Measurements from ENCODE around the gene SYT4. TPM values are rescaled to one million over a fixed set of nuclear protein-coding genes. Genes with fewer than 3 reads are reported as not detected.
A peak's percentile ranks its signal among the peaks of the same experiment; 100 is the strongest.

The SYT4 gene
- total and polyA plus RNA-seq, 11 donors: 17.0 TPM; not detected in 10

DNA sequence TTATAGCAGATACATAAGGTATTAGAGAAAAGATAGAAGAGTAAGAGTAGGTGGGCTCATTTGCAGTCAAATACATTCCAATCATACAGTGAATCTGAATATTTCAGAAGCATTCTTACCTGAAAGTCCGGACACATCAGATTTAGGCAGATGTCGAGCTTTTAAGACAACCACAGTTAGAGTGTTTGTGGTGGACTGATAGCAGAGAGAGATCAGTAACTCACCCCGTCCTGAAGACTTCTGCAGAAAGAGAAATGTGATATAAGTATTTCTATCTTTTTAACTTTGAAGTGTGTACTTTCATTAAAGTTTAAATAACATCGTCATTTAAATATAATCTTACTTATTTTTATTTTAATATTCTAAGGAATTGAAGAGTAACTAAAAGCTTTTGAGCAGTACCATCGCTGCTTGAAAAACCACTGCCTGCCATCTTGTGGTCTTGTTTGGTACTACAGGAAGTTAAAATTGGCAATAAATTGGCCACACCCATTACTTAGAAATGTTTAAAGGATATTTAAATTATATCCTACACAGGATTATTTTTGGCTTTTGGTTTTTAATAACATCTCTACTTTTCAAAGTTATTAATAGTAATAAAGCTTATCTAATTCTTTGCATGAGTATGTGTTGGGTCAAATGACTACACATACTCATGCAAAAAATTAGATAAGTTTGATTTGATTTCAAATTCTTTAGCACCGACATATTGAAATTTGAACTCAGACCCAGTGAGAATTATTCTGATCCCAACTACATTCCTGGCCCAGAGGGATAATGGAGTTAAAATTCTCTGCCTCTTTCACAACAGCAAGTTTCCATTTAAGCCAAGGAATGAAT lies 5.5 kb downstream of the SYT4 start:
- Histone ChIP-seq H3K27ac (no peak overlapping the region), H3K4me1 (no peaks in the 10 kb centered on the region), H3K36me3 (no peaks in the 10 kb centered on the region), H3K4me3 (no peak overlapping the region), H3K27me3 (peaks cover 0 to 3% (median 0%) of the 10 kb centered on the region in 9 donors), H3K9me3 (peaks cover 0 to 3% (median 0%) of the 10 kb centered on the region in 12 donors)
- WGBS, 4 donors: 23 to 26% (median 25%) methylated on average over 6 of the region's 6 CpGs
- intact Hi-C loops (cut with DNase I): loop anchor here (1.0 to 10.0 kb wide), 14 partner anchors 123 to 1217 kb away; no protein-coding TSS in a partner anchor
- no peak for DNase-seq
- no peak for TF ChIP-seq POLR2A (IDR thresholded peaks at IDR 0.05)
- TF ChIP-seq, protein P1, sequence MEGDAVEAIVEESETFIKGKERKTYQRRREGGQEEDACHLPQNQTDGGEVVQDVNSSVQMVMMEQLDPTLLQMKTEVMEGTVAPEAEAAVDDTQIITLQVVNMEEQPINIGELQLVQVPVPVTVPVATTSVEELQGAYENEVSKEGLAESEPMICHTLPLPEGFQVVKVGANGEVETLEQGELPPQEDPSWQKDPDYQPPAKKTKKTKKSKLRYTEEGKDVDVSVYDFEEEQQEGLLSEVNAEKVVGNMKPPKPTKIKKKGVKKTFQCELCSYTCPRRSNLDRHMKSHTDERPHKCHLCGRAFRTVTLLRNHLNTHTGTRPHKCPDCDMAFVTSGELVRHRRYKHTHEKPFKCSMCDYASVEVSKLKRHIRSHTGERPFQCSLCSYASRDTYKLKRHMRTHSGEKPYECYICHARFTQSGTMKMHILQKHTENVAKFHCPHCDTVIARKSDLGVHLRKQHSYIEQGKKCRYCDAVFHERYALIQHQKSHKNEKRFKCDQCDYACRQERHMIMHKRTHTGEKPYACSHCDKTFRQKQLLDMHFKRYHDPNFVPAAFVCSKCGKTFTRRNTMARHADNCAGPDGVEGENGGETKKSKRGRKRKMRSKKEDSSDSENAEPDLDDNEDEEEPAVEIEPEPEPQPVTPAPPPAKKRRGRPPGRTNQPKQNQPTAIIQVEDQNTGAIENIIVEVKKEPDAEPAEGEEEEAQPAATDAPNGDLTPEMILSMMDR (IDR thresholded peaks at IDR 0.05): peak; percentile 66 to 87 (median 78)
- no peak for ATAC-seq

DNA sequence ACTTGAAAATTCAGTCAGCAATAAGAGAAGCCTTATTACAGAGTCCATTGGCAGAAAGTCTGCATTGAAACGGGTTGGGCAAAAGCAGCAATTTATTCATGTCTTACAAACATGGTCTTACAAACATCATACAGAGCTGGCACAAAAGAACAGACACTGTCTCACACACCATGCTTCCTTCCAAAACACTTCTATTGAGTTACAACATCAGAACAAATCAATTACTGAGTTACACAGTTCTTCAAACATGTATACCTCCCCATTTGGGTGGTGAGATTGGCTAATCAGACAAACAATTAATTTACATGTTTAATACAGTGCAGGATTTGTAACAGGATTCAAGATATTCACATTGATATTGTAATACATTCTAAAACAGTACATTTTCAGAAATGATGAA lies 9.5 kb downstream of the SYT4 start:
- TF ChIP-seq POLR2A (IDR thresholded peaks at IDR 0.05): no peak
- TF ChIP-seq, protein P1 (IDR thresholded peaks at IDR 0.05): no peak
- Histone ChIP-seq H3K4me1 (no peaks in the 10 kb centered on the region), H3K27me3 (no peaks in the 10 kb centered on the region), H3K36me3 (no peaks in the 10 kb centered on the region), H3K9me3 (peaks cover 0 to 3% (median 0%) of the 10 kb centered on the region in 12 donors), H3K27ac (no peak overlapping the region), H3K4me3 (no peak overlapping the region)
- 76 to 88% (median 78%) methylated on average over 1 of the region's 1 CpG for WGBS, 4 donors
- DNase-seq (no peak), ATAC-seq (no peak)
- intact Hi-C loops (cut with DNase I): loop anchor here in 3 of 10 donors (5.0 to 10.0 kb wide), 3 partner anchors 673 to 1156 kb away; no protein-coding TSS in a partner anchor

DNA sequence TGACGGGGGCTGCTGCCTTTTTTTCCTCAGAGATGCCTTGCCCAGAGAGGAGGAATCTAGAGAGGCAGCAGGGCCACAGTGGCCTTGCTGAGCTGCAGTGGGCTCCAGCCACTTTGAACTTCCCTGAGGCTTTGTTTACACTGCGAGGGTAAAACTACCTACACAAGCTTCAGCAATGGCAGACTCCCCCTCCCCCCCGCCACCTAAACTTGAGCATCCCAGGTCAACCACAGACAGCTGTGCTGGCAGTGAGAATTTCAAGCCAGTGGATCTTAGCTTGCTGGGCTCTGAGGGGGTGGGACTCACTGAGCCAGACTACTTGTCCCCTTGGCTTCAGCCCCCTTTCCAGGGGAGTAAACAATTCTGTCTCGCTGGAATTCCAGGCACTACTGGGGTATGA lies 11.8 kb downstream of the SYT4 start:
- no peak for TF ChIP-seq POLR2A (IDR thresholded peaks at IDR 0.05)
- TF ChIP-seq, protein P1 (IDR thresholded peaks at IDR 0.05): no peak
- DNase-seq: no peak
- Histone ChIP-seq H3K9me3 (peaks cover 0 to 17% (median 0%) of the 10 kb centered on the region in 12 donors), H3K27me3 (no peaks in the 10 kb centered on the region), H3K36me3 (no peaks in the 10 kb centered on the region), H3K4me3 (no peak overlapping the region), H3K27ac (no peak overlapping the region), H3K4me1 (no peaks in the 10 kb centered on the region)
- intact Hi-C loops (cut with DNase I): loop anchor here in 3 of 10 donors (5.0 to 10.0 kb wide), 3 partner anchors 671 to 1153 kb away; no protein-coding TSS in a partner anchor
- ATAC-seq: no peak
- WGBS, 4 donors: 71 to 79% (median 75%) methylated on average over 3 to 4 of the region's 4 CpGs

DNA sequence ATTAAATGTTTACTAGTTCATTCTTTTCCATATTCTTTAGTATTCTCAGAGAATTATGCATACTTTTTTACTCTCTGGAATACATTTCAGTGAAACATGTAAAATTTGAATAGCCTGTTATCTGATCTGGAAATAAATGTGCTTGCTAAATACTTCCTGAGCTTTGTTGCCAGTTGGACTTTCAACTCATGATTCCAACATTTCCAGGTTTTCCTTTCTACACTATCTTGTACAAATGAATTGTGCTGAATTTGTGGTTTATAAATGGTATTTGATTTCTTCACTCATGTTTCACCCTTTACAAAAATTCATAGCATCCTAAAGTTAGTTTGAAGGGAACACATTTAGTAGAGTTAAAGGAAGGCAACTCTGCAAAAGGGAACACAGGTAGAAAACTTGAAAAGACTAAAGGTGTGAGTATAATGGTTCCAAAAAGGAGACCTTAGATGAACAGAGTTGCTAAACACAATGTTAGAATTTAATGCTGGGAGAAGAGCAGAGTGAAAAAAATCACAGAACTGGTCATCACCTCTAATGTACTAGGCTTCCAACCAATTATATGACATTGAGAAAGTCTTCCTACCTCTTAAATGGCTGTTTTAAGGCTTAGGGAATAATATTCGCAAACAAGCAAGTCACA lies 28.6 kb downstream of the SYT4 start:
- TF ChIP-seq, protein P1 (IDR thresholded peaks at IDR 0.05): no peak
- TF ChIP-seq POLR2A (IDR thresholded peaks at IDR 0.05): no peak
- ATAC-seq (no peak), DNase-seq (no peak)
- Histone ChIP-seq H3K4me1 (no peaks in the 10 kb centered on the region), H3K4me3 (no peak overlapping the region), H3K27me3 (no peaks in the 10 kb centered on the region), H3K36me3 (no peaks in the 10 kb centered on the region), H3K9me3 (no peaks in the 10 kb centered on the region), H3K27ac (no peak overlapping the region)
- WGBS, 4 donors: 81 to 95% (median 90%) methylated on average over 1 of the region's 1 CpG
- intact Hi-C loops (cut with DNase I): loop anchor here in 1 of 10 donors (10.0 kb wide), 1 partner anchor 634 kb away; no protein-coding TSS in a partner anchor
